Hepatocyte (in vitro differentiated cells): ENCODE measurements around the gene INTS6.

Experiments used
- CTCF ChIP-seq: fragments of 200-600 bp; sonication (generic); IDR thresholded peaks from 2 replicates; pipeline ENCODE4 v1.5.1; 2016; ENCODE audit warnings: antibody characterized with exemption, mild to moderate bottlenecking; ENCODE audit not compliant: poor library complexity
- EZH2 ChIP-seq: fragments of 200-600 bp; sonication (generic); IDR thresholded peaks from 2 replicates; pipeline ENCODE4 v1.6.1; 2016; ENCODE audit warnings: antibody characterized with exemption, mild to moderate bottlenecking, borderline replicate concordance
- EZH2phosphoT487 ChIP-seq: fragments of 200-600 bp; sonication (generic); IDR thresholded peaks from one replicate; pipeline ENCODE4 v1.6.1; 2018; ENCODE audit warnings: antibody characterized with exemption, mild to moderate bottlenecking, low read depth, moderate library complexity; ENCODE audit not compliant: unreplicated experiment, severe bottlenecking

- TF ChIP-seq CTCF: no peak
- no peak for TF ChIP-seq EZH2phosphoT487
- no peak for TF ChIP-seq EZH2
These were observed 111.0 kb downstream of the INTS6 start for GRCh38 chr13:51341791-51342190.
